ENCODE measurements around the gene SLC6A18.
"Not testable (repeated sequence)": the region's sequence is repeated elsewhere in the genome, so short reads cannot be mapped to it uniquely, and the experiment has no call there.

Gene SLC6A18

GRCh38 chr5:1279443-1280151, 54.4 kb downstream of the SLC6A18 start:
- no peak for DNase-seq

- no peak for DNase-seq
These were observed 55.2 kb downstream of the SLC6A18 start for GRCh38 chr5:1280177-1281037.

GRCh38 chr5:1281038-1281882, 56.1 kb downstream of the SLC6A18 start:
- DNase-seq, result no peak

GRCh38 chr5:1282131-1282992, 57.2 kb downstream of the SLC6A18 start:
- DNase-seq, result no peak

GRCh38 chr5:1282993-1283728, 58.0 kb downstream of the SLC6A18 start:
- DNase-seq, result not testable (repeated sequence)

- DNase-seq, result not testable (repeated sequence)
These were observed 58.5 kb downstream of the SLC6A18 start for GRCh38 chr5:1283729-1284041.

- not testable (repeated sequence) for DNase-seq
These were observed 59.3 kb downstream of the SLC6A18 start for GRCh38 chr5:1284336-1284970.

- no peak for DNase-seq
These were observed 60.0 kb downstream of the SLC6A18 start for GRCh38 chr5:1285141-1285540.

- DNase-seq, result no peak
These were observed 60.7 kb downstream of the SLC6A18 start for GRCh38 chr5:1285883-1286291.

- DNase-seq, result no peak
These were observed 63.5 kb downstream of the SLC6A18 start for GRCh38 chr5:1288439-1289335.

- not testable (repeated sequence) for DNase-seq
These were observed 64.4 kb downstream of the SLC6A18 start for GRCh38 chr5:1289559-1289958.

GRCh38 chr5:1290956-1291355, 65.8 kb downstream of the SLC6A18 start:
- not testable (repeated sequence) for DNase-seq

GRCh38 chr5:1291611-1292080, 66.5 kb downstream of the SLC6A18 start:
- no peak for DNase-seq

GRCh38 chr5:1292139-1292538, 67.0 kb downstream of the SLC6A18 start:
- DNase-seq, result no peak

- no peak for DNase-seq
These were observed 67.8 kb downstream of the SLC6A18 start for GRCh38 chr5:1292846-1293415.

- DNase-seq, result no peak
These were observed 68.4 kb downstream of the SLC6A18 start for GRCh38 chr5:1293416-1294205.

- no peak for DNase-seq
These were observed 69.1 kb downstream of the SLC6A18 start for GRCh38 chr5:1294206-1294834.

Measured in NCI-H2227 treated with DMSO at 0.1 percent for 48 hours (cell line).